K562 (cell line): Measurements from ENCODE around the gene NHS. TPM values are rescaled to one million over a fixed set of nuclear protein-coding genes. Genes with fewer than 3 reads are reported as not detected.

ENCODE experiments used
- ATAC-seq: fragments of 200-7000 bp; cut with Tn5 transposase; 3 replicates; pipeline ENCODE4 v1.9.1; 2020; ENCODE audit warnings: moderate library complexity
- BruUV-seq: library from RNA; stranded (reverse); fragments of 400-500 nt; replicated peaks from 2 replicates; lab custom pipeline; 2021; lab: Mats Ljungman, UMichigan
- CTCF ChIA-PET: fragments of 300-600 bp; formaldehyde crosslinking; extraction: SDS; loops from one replicate; lab custom pipeline; 2021; ENCODE audit warnings: low intra/inter-chr PET ratio; lab: Yijun Ruan, JAX
- POLR2A ChIA-PET: fragments of 300-600, 350-650 bp; sonication (Branson Sonifier 250); formaldehyde crosslinking; extraction: SDS; loops from one replicate; lab custom pipeline; 2021; ENCODE audit warnings: antibody characterized with exemption, inconsistent platforms; lab: Yijun Ruan, JAX
- DNase-seq, 4 experiments: peaks; one replicate each; pipeline versions ENCODE4 v3.0.0 to v3.0.0-alpha.2; 2011 to 2018; ENCODE audit warnings: low spot score in 3 of 4, mixed read lengths in 3 of 4; ENCODE audit errors: extremely low read depth in 1 of 4
- FAIRE-seq: peaks from 2 replicates; lab custom pipeline; 2011; peaks lifted over from hg19 to GRCh38; lab: Jason Lieb, UNC
- H2AFZ ChIP-seq: 2 replicates; pipeline ENCODE4 v1.6.0; 2011; ENCODE audit warnings: low read depth, low read length, control low read depth, inconsistent platforms
- H3K27ac ChIP-seq: fragments of 200-600 bp; 3 replicates; pipeline ENCODE4 v1.8.0; 2011; ENCODE audit warnings: low read depth, mild to moderate bottlenecking, control low read depth, inconsistent platforms, low read length, moderate library complexity, mixed read lengths; ENCODE audit errors: extremely low read depth
- H3K27me3 ChIP-seq, 2 experiments: fragments of 300-600 bp in 1 of 2; 2 replicates in 1 of 2; 3 replicates in 1 of 2; pipeline versions ENCODE4 v1.6.0 to v1.8.0; 2011; ENCODE audit warnings: inconsistent platforms in 2 of 2, low read length in 2 of 2, mild to moderate bottlenecking in 1 of 2, mixed read lengths in 1 of 2, moderate library complexity in 1 of 2; ENCODE audit not compliant: control insufficient read depth in 2 of 2, insufficient read depth in 2 of 2
- H3K36me3 ChIP-seq: fragments of 300-600 bp; 3 replicates; pipeline ENCODE4 v1.8.0; 2011; ENCODE audit warnings: mild to moderate bottlenecking, low read length, inconsistent platforms; ENCODE audit not compliant: control insufficient read depth, insufficient read depth
- H3K4me1 ChIP-seq, 2 experiments: fragments of 200-600 bp in 1 of 2; replicated peaks in 1 of 2; 2 replicates in 1 of 2; 3 replicates in 1 of 2; pipeline versions ENCODE4 v1.5.1 to v1.8.0; 2011; ENCODE audit warnings: inconsistent platforms in 2 of 2, low read length in 2 of 2, mild to moderate bottlenecking in 1 of 2, mixed read lengths in 1 of 2, moderate library complexity in 1 of 2; ENCODE audit not compliant: control insufficient read depth in 2 of 2, insufficient read depth in 2 of 2
- H3K4me2 ChIP-seq: 2 replicates; pipeline ENCODE4 v1.6.1; 2011; ENCODE audit warnings: low read length, control low read depth, inconsistent platforms, mixed read lengths; ENCODE audit not compliant: insufficient read depth
- H3K4me3 ChIP-seq: fragments of 200-600 bp; sonication (generic), shearing (Covaris generic); 2 replicates; pipeline ENCODE4 v1.5.1; 2016; ENCODE audit warnings: control low read depth, inconsistent platforms
- H3K79me2 ChIP-seq: fragments of 200-600 bp; 3 replicates; pipeline ENCODE4 v1.8.0; 2011; ENCODE audit warnings: low read length, inconsistent platforms; ENCODE audit not compliant: control insufficient read depth, insufficient read depth
- H3K9ac ChIP-seq, 2 experiments: 2 replicates each; pipeline versions ENCODE4 v1.6.0 to v1.6.1; 2011; ENCODE audit warnings: low read depth in 2 of 2, low read length in 2 of 2, control low read depth in 1 of 2, inconsistent platforms in 1 of 2, mild to moderate bottlenecking in 1 of 2, mixed read lengths in 1 of 2; ENCODE audit not compliant: insufficient read depth in 1 of 2
- H3K9me1 ChIP-seq: one replicate; pipeline ENCODE4 v1.6.0; 2011; ENCODE audit warnings: inconsistent platforms, mild to moderate bottlenecking, low read length, moderate library complexity; ENCODE audit not compliant: control insufficient read depth, insufficient read depth
- H3K9me3 ChIP-seq: replicated peaks from 2 replicates; pipeline ENCODE4 v1.5.1; 2011; ENCODE audit warnings: low read depth, low read length, inconsistent platforms; ENCODE audit not compliant: control insufficient read depth, insufficient read depth
- H4K20me1 ChIP-seq: replicated peaks from 2 replicates; pipeline ENCODE4 v1.6.1; 2011; ENCODE audit warnings: low read length, inconsistent platforms, mixed read lengths; ENCODE audit not compliant: control insufficient read depth, insufficient read depth
- BCLAF1 ChIP-seq, 2 experiments: fragments of 450-650 bp in 1 of 2; IDR thresholded peaks; 2 replicates each; pipeline ENCODE4 v1.6.1; 2011 to 2017; ENCODE audit warnings: low read depth in 2 of 2, antibody characterized with exemption in 1 of 2, borderline replicate concordance in 1 of 2, low read length in 1 of 2, mild to moderate bottlenecking in 1 of 2, mixed read lengths in 1 of 2; ENCODE audit not compliant: control insufficient read depth in 1 of 2
- CHCHD3 ChIP-seq: fragments of 250-450 bp; sonication (Bioruptor Pico); IDR thresholded peaks from 2 replicates; pipeline ENCODE4 v2.1.2; 2022; ENCODE audit warnings: mild to moderate bottlenecking
- DDX20 ChIP-seq: fragments of 450-650 bp; IDR thresholded peaks from 2 replicates; pipeline ENCODE4 v1.6.1; 2016; ENCODE audit warnings: missing genetic modification characterization, low read depth, mild to moderate bottlenecking, missing compliant biosample characterization, moderate library complexity
- ERF ChIP-seq: fragments of 450-650 bp; formaldehyde crosslinking; IDR thresholded peaks from 2 replicates; pipeline ENCODE4 v1.4.0; 2020; ENCODE audit warnings: mild to moderate bottlenecking, mixed read lengths
- KLF13 ChIP-seq: fragments of 450-650 bp; IDR thresholded peaks from 2 replicates; pipeline ENCODE4 v1.6.1; 2016; ENCODE audit warnings: missing genetic modification characterization, low read depth, mild to moderate bottlenecking, missing compliant biosample characterization, moderate library complexity, borderline replicate concordance
- MCM7 ChIP-seq, 2 experiments: fragments of 450-650 bp; IDR thresholded peaks; 2 replicates each; pipeline ENCODE4 v1.6.1; 2016 to 2018
- PYGO2 ChIP-seq: fragments of 450-650 bp; IDR thresholded peaks from 2 replicates; pipeline ENCODE4 v1.6.1; 2016; ENCODE audit warnings: mild to moderate bottlenecking, missing genetic modification characterization, moderate library complexity, missing compliant biosample characterization
- RBM25 ChIP-seq: fragments of 200-400 bp; formaldehyde crosslinking; IDR thresholded peaks from 2 replicates; pipeline ENCODE4 v1.6.1; 2018; ENCODE audit warnings: low read length, low read depth, moderate library complexity; ENCODE audit not compliant: severe bottlenecking
- SRF ChIP-seq, 2 experiments: fragments of 250-450, 450-650 bp in 1 of 2; sonication (Bioruptor Pico) in 1 of 2; sonication (generic) in 1 of 2; formaldehyde crosslinking; IDR thresholded peaks; 2 replicates each; pipeline versions ENCODE4 v1.5.0 to v1.5.1; 2020 to 2022; ENCODE audit warnings: mild to moderate bottlenecking in 1 of 2, missing genetic modification reagents in 1 of 2
- TFAP4 ChIP-seq: sonication (generic); formaldehyde crosslinking; IDR thresholded peaks from 2 replicates; pipeline ENCODE4 v1.8.0; 2022; ENCODE audit warnings: missing genetic modification reagents, mild to moderate bottlenecking, moderate library complexity, borderline replicate concordance
- ZNF3 ChIP-seq: fragments of 250-450 bp; sonication (Bioruptor Pico); IDR thresholded peaks from 2 replicates; pipeline ENCODE4 v1.5.0; 2021; ENCODE audit warnings: mild to moderate bottlenecking, moderate library complexity
- WGBS: fragments of 100-300 bp; shearing (Covaris generic); methylation state at CpG from one replicate; pipeline ENCODE4 v1.1.6; 2016; ENCODE audit warnings: low coverage, mixed read lengths; ENCODE audit not compliant: insufficient coverage; ENCODE audit errors: missing lambda C conversion rate; 5-methylcytosine and 5-hydroxymethylcytosine counted together
- in situ Hi-C: fragments of 300-500 bp; cut with MboI; formaldehyde crosslinking; loops from 4 replicates; pipeline ENCODE4 v1.15.0; 2018; ENCODE audit warnings: inconsistent platforms, mixed read lengths
- intact Hi-C: fragments of 100-400 bp; cut with micrococcal nuclease; formaldehyde crosslinking; loops from 2 replicates; pipeline ENCODE4 v1.14.2; 2022
- polyA plus RNA-seq, 8 experiments: library from polyadenylated mRNA; depleted of rRNA in 4 of 8; stranded (reverse) in 5 of 8; unstranded in 3 of 8; fragments of >200 nt; fragmentation: Nextera tagmentation in 2 of 8; fragmentation: Illumina TruSeq in 1 of 8; extraction: Ambion mirVana in 2 of 8; extraction: Trizol in 1 of 8; gene quantifications; 2 replicates each; pipeline versions ENCODE4 v1.2.1 to v1.2.3, GENCODE V29; 2011 to 2014; ENCODE audit warnings: inconsistent platforms in 1 of 8, missing spikeins in 1 of 8
- total RNA-seq, 7 experiments: library from RNA; depleted of rRNA in 6 of 7; stranded (reverse); fragments of >200 nt in 6 of 7; fragmentation: Illumina TruSeq in 2 of 7; extraction: Trizol in 2 of 7; gene quantifications; 2 replicates each; pipeline versions ENCODE4 v1.2.1 to v1.2.3, GENCODE V29; 2011 to 2021; ENCODE audit warnings: low replicate concordance in 1 of 7
- TF ChIP-seq, protein P1 (sequence below): fragments of 200-800 bp; sonication (Bioruptor generic); IDR thresholded peaks from 2 replicates; pipeline ENCODE4 v1.6.1; 2017; ENCODE audit warnings: missing genetic modification characterization, missing compliant biosample characterization
- TF ChIP-seq, protein P2 (sequence below): fragments of 450-650 bp; IDR thresholded peaks from 2 replicates; pipeline ENCODE4 v1.7.0; 2016; ENCODE audit warnings: borderline replicate concordance

Gene NHS
- total and polyA plus RNA-seq, 9 of the 15 experiments (the other 6 are each of a cell fraction or from before 2014, with no cell fraction given): 0.02 TPM; not detected in 8

DNA sequence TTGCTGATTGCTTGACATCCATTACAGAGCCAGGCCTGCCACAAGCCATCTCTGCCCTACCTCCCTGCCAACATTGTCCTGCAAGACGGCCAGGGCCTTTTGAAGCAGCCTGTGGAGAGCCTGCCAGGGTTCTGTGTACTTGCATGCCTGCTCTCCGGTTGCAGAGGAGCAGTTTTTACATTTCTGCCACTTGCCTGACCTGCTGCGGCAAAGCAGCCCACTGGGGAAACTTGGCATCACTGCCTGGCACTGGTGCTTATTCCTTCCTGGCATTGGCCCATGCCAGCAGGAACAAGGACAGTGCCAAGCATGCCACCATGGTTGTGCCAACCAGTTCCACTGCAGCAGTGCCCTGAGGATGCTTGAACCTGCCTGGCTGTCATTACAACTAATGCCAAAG is 167.1 kb downstream of the NHS start:
- no peak overlapping the region for H3K4me3 ChIP-seq
- H3K27ac ChIP-seq: no peak overlapping the region
- no peaks in the 10 kb centered on the region for H3K9me1 ChIP-seq
- ATAC-seq (no peak), DNase-seq (no peak), FAIRE-seq (no peak)
- ChIA-PET POLR2A (no interaction called here), CTCF (no interaction called here)
- H2AFZ ChIP-seq: no peak overlapping the region
- in situ Hi-C loops: no loop called here
- intact Hi-C loops: no loop called here
- no peaks in the 10 kb centered on the region for H3K79me2 ChIP-seq
- no peaks in the 10 kb centered on the region for H3K4me1 ChIP-seq
- H3K4me2 ChIP-seq: no peak overlapping the region
- no peaks in the 10 kb centered on the region for H3K9me3 ChIP-seq
- TF ChIP-seq, protein P1, sequence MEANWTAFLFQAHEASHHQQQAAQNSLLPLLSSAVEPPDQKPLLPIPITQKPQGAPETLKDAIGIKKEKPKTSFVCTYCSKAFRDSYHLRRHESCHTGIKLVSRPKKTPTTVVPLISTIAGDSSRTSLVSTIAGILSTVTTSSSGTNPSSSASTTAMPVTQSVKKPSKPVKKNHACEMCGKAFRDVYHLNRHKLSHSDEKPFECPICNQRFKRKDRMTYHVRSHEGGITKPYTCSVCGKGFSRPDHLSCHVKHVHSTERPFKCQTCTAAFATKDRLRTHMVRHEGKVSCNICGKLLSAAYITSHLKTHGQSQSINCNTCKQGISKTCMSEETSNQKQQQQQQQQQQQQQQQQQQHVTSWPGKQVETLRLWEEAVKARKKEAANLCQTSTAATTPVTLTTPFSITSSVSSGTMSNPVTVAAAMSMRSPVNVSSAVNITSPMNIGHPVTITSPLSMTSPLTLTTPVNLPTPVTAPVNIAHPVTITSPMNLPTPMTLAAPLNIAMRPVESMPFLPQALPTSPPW: no peak
- TF ChIP-seq MCM7 (IDR thresholded peaks at IDR 0.05) (no peak), RBM25 (no peak), KLF13 (tag) (no peak), PYGO2 (no peak), ZNF3 (CRISPR knock-in tag) (no peak), DDX20 (no peak), TFAP4 (CRISPR knock-in tag) (no peak), BCLAF1 (IDR thresholded peaks at IDR 0.05; ENCODE audit: borderline replicate concordance in 1 of 2, control insufficient read depth in 1 of 2, low read depth in 2 of 2, low read length in 1 of 2) (no peak), ERF (CRISPR knock-in tag) (no peak), SRF (CRISPR knock-in tag; IDR thresholded peaks at IDR 0.05) (no peak), CHCHD3 (no peak)
- TF ChIP-seq, protein P2, sequence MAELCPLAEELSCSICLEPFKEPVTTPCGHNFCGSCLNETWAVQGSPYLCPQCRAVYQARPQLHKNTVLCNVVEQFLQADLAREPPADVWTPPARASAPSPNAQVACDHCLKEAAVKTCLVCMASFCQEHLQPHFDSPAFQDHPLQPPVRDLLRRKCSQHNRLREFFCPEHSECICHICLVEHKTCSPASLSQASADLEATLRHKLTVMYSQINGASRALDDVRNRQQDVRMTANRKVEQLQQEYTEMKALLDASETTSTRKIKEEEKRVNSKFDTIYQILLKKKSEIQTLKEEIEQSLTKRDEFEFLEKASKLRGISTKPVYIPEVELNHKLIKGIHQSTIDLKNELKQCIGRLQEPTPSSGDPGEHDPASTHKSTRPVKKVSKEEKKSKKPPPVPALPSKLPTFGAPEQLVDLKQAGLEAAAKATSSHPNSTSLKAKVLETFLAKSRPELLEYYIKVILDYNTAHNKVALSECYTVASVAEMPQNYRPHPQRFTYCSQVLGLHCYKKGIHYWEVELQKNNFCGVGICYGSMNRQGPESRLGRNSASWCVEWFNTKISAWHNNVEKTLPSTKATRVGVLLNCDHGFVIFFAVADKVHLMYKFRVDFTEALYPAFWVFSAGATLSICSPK: no peak
- no peaks in the 10 kb centered on the region for H3K27me3 ChIP-seq
- 0 out of 2 replicates have a peak, but pooled peaks cover 2% of the 10 kb centered on the region for H4K20me1 ChIP-seq
- BruUV-seq: no TSS peak
- WGBS: 0% methylated on average over 3 of the region's 3 CpGs
- H3K36me3 ChIP-seq: no peaks in the 10 kb centered on the region
- H3K9ac ChIP-seq: no peak overlapping the region
